MM.1S (cell line): ENCODE measurements around the gene FHIT.

Experiments used
- DNase-seq: peaks from one replicate; pipeline ENCODE4 v3.0.0-alpha.2; 2015
- H2AFZ ChIP-seq: fragments of 300-600 bp; sonication (generic); 2 replicates; pipeline ENCODE4 v1.6.0; 2016; ENCODE audit warnings: antibody characterized with exemption, low read length
- H3F3A ChIP-seq: fragments of 300-600 bp; sonication (generic); 2 replicates; pipeline ENCODE4 v1.6.1; 2016; ENCODE audit warnings: mild to moderate bottlenecking, antibody characterized with exemption, low read length, moderate library complexity, mixed read lengths; ENCODE audit not compliant: insufficient read depth
- H3K27ac ChIP-seq: fragments of 300-600 bp; sonication (generic); 2 replicates; pipeline ENCODE4 v1.5.1; 2016; ENCODE audit warnings: mild to moderate bottlenecking, low read length
- H3K27me3 ChIP-seq: fragments of 300-600 bp; sonication (generic); replicated peaks from 2 replicates; pipeline ENCODE4 v1.6.0; 2016; ENCODE audit warnings: low read length; ENCODE audit not compliant: insufficient read depth
- H3K36me3 ChIP-seq: fragments of 300-600 bp; sonication (generic); replicated peaks from 2 replicates; pipeline ENCODE4 v1.6.1; 2016; ENCODE audit warnings: mild to moderate bottlenecking, low read length, mixed read lengths; ENCODE audit not compliant: insufficient read depth
- H3K4me1 ChIP-seq: fragments of 300-600 bp; sonication (generic); 2 replicates; pipeline ENCODE4 v1.6.1; 2016; ENCODE audit warnings: low read length, mixed read lengths
- H3K4me2 ChIP-seq: fragments of 300-600 bp; sonication (generic); 2 replicates; pipeline ENCODE4 v1.6.0; 2016; ENCODE audit warnings: low read depth, low read length
- H3K4me3 ChIP-seq: fragments of 300-600 bp; sonication (generic); 2 replicates; pipeline ENCODE4 v1.5.1; 2016; ENCODE audit warnings: low read length, mixed read lengths
- H3K79me2 ChIP-seq: fragments of 300-600 bp; sonication (generic); 2 replicates; pipeline ENCODE4 v1.6.1; 2016; ENCODE audit warnings: mixed run types, low read length, mixed read lengths
- H3K9ac ChIP-seq: fragments of 300-600 bp; sonication (generic); 2 replicates; pipeline ENCODE4 v1.6.1; 2016; ENCODE audit warnings: low read length, mixed read lengths
- H3K9me2 ChIP-seq: fragments of 300-600 bp; sonication (generic); replicated peaks from 2 replicates; pipeline ENCODE4 v1.6.1; 2016; ENCODE audit warnings: mild to moderate bottlenecking, low read length, mixed read lengths; ENCODE audit not compliant: insufficient read depth
- H3K9me3 ChIP-seq: fragments of 300-600 bp; sonication (generic); replicated peaks from 2 replicates; pipeline ENCODE4 v1.6.1; 2016; ENCODE audit warnings: mild to moderate bottlenecking, low read length, mixed read lengths; ENCODE audit not compliant: insufficient read depth
- H4K20me1 ChIP-seq: fragments of 300-600 bp; sonication (generic); 2 replicates; pipeline ENCODE4 v1.6.1; 2016; ENCODE audit warnings: mild to moderate bottlenecking, low read length, moderate library complexity, mixed read lengths; ENCODE audit not compliant: insufficient read depth
- EZH2 ChIP-seq: fragments of 300-600 bp; sonication (generic); optimal IDR thresholded peaks from 2 replicates; pipeline ENCODE3; 2017; ENCODE audit warnings: low read depth, mild to moderate bottlenecking, antibody characterized with exemption, low read length, mixed read lengths
- EZH2phosphoT487 ChIP-seq: fragments of 300-600 bp; sonication (generic); IDR thresholded peaks from 2 replicates; pipeline ENCODE4 v1.6.1; 2018; ENCODE audit warnings: antibody characterized with exemption, low read length
- TF ChIP-seq, protein P1 (sequence below): fragments of 300-600 bp; sonication (generic); IDR thresholded peaks from 2 replicates; pipeline ENCODE4 v1.5.1; 2016; ENCODE audit warnings: antibody characterized with exemption, low read length, mixed read lengths

Gene FHIT

DNA sequence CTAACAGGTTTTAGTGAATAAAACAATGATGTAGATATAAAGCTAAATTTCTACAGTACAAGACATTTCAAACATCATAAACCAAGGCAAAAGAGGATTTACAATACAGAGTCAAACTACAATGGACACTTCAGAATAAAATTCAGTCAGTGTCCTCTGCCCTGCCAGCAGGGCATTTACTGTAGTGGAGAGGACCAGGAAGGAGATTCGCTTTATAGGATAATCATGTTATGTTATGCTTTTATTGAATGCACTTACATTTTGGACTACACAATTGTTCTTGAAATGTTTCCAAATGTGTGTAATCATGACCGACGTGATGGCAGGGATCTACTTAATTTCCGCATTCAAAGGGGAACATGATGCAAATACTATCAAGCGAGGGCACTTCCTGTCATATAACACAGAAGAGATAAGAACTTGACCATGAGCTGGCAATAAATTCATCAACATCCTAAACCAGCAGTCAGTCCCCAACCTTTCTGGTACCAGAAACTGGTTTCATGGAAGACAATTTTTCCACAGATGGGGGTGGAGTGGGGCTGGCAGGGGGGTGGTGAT lies 925.6 kb downstream of the FHIT start:
- no peaks in the 10 kb centered on the region for H3K9me2 ChIP-seq
- no peak overlapping the region for H3K27ac ChIP-seq
- H3K79me2 ChIP-seq: no peaks in the 10 kb centered on the region
- no peaks in the 10 kb centered on the region for H4K20me1 ChIP-seq
- H3K4me2 ChIP-seq: no peak overlapping the region
- H3K9me3 ChIP-seq: no peaks in the 10 kb centered on the region
- no peak overlapping the region for H2AFZ ChIP-seq
- no peaks in the 10 kb centered on the region for H3K4me1 ChIP-seq
- no peaks in the 10 kb centered on the region for H3K36me3 ChIP-seq
- no peak overlapping the region for H3K4me3 ChIP-seq
- TF ChIP-seq, protein P1, sequence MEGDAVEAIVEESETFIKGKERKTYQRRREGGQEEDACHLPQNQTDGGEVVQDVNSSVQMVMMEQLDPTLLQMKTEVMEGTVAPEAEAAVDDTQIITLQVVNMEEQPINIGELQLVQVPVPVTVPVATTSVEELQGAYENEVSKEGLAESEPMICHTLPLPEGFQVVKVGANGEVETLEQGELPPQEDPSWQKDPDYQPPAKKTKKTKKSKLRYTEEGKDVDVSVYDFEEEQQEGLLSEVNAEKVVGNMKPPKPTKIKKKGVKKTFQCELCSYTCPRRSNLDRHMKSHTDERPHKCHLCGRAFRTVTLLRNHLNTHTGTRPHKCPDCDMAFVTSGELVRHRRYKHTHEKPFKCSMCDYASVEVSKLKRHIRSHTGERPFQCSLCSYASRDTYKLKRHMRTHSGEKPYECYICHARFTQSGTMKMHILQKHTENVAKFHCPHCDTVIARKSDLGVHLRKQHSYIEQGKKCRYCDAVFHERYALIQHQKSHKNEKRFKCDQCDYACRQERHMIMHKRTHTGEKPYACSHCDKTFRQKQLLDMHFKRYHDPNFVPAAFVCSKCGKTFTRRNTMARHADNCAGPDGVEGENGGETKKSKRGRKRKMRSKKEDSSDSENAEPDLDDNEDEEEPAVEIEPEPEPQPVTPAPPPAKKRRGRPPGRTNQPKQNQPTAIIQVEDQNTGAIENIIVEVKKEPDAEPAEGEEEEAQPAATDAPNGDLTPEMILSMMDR: no peak
- TF ChIP-seq EZH2 (no peak), EZH2phosphoT487 (no peak)
- no peaks in the 10 kb centered on the region for H3F3A ChIP-seq
- no peak overlapping the region for H3K9ac ChIP-seq
- H3K27me3 ChIP-seq: no peaks in the 10 kb centered on the region
- no peak for DNase-seq

DNA sequence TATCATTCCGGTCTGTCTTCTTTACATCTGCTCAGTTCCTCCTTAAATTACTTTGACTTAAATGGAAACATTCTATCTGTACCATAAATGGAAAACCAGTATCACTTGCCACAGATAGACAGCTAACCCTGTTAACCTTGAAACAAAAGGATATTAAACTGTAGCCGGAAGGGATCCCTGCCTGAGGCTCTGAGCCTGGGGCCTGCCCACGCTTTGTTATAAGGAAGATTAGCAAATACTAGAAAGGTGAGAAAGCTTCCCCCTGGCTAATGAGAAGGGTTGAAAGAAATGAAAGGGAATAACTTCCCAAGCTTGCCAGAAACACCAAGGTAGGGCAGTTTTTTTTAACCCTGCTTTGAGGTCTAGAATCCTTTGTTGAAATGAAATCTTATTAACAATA lies 927.6 kb downstream of the FHIT start:
- no peak for DNase-seq
- H3K27ac ChIP-seq: no peak overlapping the region

DNA sequence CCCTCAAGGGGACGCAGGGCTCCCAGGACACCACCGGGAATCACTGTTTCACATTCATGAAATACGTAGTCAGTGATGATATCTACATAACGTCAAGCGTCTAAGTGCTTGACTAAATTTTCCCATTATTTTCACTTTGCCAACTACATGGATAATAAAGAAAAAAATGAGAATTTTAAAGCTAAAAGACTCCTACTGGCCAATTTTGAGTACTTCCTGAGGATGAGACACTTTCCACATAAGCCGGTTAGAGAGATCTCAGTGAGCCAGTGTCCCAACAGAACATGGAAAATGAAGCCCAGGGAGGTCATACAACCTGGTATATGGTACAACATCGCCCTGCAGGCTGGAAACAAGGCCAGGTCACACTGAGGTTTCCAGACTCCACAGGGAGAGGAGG lies 928.1 kb downstream of the FHIT start:
- Histone ChIP-seq H2AFZ (no peak overlapping the region), H3K9me3 (no peaks in the 10 kb centered on the region), H3K9me2 (no peaks in the 10 kb centered on the region), H3K4me1 (no peaks in the 10 kb centered on the region), H3F3A (no peaks in the 10 kb centered on the region), H3K36me3 (no peaks in the 10 kb centered on the region), H3K9ac (no peak overlapping the region), H3K79me2 (no peaks in the 10 kb centered on the region), H3K4me3 (no peak overlapping the region), H3K27me3 (no peaks in the 10 kb centered on the region), H3K4me2 (no peak overlapping the region), H3K27ac (no peak overlapping the region), H4K20me1 (no peaks in the 10 kb centered on the region)
- no peak for TF ChIP-seq EZH2phosphoT487
- TF ChIP-seq EZH2: no peak
- TF ChIP-seq, protein P1: no peak
- no peak for DNase-seq

More for the DNA sequence above, 927.6 kb downstream of the FHIT start:
- no peaks in the 10 kb centered on the region for H3F3A ChIP-seq
- no peak overlapping the region for H3K4me2 ChIP-seq
- no peak overlapping the region for H3K9ac ChIP-seq
- H2AFZ ChIP-seq: no peak overlapping the region
- H3K9me2 ChIP-seq: no peaks in the 10 kb centered on the region
- H3K4me1 ChIP-seq: no peaks in the 10 kb centered on the region
- no peaks in the 10 kb centered on the region for H3K36me3 ChIP-seq
- no peaks in the 10 kb centered on the region for H3K79me2 ChIP-seq
- no peak overlapping the region for H3K4me3 ChIP-seq
- no peaks in the 10 kb centered on the region for H3K27me3 ChIP-seq
- no peaks in the 10 kb centered on the region for H4K20me1 ChIP-seq
- no peak for TF ChIP-seq EZH2phosphoT487
- TF ChIP-seq, protein P1: no peak
- H3K9me3 ChIP-seq: no peaks in the 10 kb centered on the region
